ENCODE results near the gene CNTN1.
"Not testable (repeated sequence)": the region's sequence is repeated elsewhere in the genome, so short reads cannot be mapped to it uniquely, and the experiment has no call there.

CNTN1 gene

DNA sequence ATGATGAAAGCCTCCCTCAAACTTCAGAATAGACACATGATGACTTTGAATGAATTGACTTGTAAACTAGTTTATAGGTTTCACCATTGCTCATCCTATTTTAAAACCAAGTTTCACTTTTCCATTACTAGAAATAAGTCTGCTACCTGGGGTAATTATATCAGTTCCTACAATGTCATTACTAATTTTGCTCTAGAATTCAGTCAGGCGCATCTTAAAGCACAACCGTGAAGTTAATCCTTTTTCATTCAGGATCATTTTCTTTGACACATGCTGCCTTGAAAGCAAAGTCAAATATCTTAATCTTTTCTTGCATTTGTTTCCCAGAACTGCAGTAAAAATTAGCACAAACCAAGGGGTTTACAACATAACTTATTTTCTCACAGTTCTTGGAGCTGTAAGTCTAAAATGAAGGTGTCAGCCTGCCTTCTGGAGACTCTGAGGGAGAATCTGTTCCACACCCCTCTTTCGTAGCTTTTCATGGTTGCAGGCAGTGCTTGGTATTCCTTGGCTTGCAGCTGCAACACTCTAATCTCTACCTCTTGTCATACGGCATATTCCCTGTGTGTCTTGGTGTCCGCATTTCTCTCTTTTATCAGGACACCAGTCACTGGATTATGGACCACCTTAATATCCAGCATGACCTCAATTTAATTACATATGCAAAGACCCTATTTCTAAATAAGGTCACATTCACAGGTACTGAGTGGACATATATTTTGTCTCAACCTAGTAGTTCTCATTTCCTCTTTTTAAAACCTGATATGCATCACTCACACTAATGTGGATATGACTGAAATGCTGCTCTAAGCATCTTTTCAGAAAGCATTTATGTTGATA is 381.6 kb downstream of the CNTN1 start:
- no peak overlapping the region for H2BK120ac ChIP-seq (ENCODE audit: low read depth, low read length)
- no peaks in the 10 kb centered on the region for H3K36me3 ChIP-seq (ENCODE audit: control insufficient read depth, insufficient read depth, low read length)
- H3K9ac ChIP-seq (ENCODE audit: low read length) = no peak overlapping the region
- H4K5ac ChIP-seq (ENCODE audit: low read length) = no peak overlapping the region
- no peaks in the 10 kb centered on the region for H3K4me1 ChIP-seq (ENCODE audit: control insufficient read depth, low read depth, low read length)
- H3K79me1 ChIP-seq (ENCODE audit: low read length) = no peaks in the 10 kb centered on the region
- no peak overlapping the region for H3K4me2 ChIP-seq (ENCODE audit: low read length)
- H3K79me2 ChIP-seq (ENCODE audit: control insufficient read depth, insufficient read depth, low read length) = no peaks in the 10 kb centered on the region
- no peak overlapping the region for H3K23ac ChIP-seq (ENCODE audit: low read length)
- no peak overlapping the region for H4K8ac ChIP-seq (ENCODE audit: low read depth, low read length)
- WGBS (ENCODE audit: extremely low coverage, insufficient coverage, low lambda C conversion rate) = no CpG with 5 or more reads among the region's 5 CpGs
- no peak overlapping the region for H2BK5ac ChIP-seq (ENCODE audit: low read length)
- no peak overlapping the region for H3K27ac ChIP-seq (ENCODE audit: low read depth, low read length)
- no peak overlapping the region for H3K56ac ChIP-seq (ENCODE audit: low read length)
- H3K4me3 ChIP-seq (ENCODE audit: low read length) = no peak overlapping the region
- no peak overlapping the region for H2BK15ac ChIP-seq (replicated peaks; ENCODE audit: low read depth)
- H3K27me3 ChIP-seq (ENCODE audit: insufficient read depth, low read length, poor library complexity) = no peaks in the 10 kb centered on the region
- no peak overlapping the region for H2AK5ac ChIP-seq (ENCODE audit: low read length)
- no peak overlapping the region for H3K18ac ChIP-seq (ENCODE audit: low read length)
- H3K4ac ChIP-seq (ENCODE audit: low read depth, low read length) = no peak overlapping the region
- DNase-seq = no peak

DNA sequence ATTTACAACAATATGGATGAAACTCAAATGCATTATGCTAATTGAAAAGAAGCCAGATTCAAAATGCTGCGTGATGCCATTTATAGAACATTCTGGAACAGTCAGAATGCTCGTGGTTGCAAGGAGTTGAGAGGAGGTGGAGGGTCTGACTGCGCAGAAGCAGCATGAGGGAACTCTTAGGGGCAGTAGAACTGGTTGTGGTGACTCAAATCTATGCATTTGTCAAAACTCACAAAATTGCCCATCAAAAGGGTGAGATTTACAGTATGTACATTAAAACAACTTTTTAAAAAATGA is 382.2 kb downstream of the CNTN1 start:
- no peaks in the 10 kb centered on the region for H3K79me1 ChIP-seq (ENCODE audit: low read length)
- H4K5ac ChIP-seq (ENCODE audit: low read length) = no peak overlapping the region
- H3K4me1 ChIP-seq (ENCODE audit: control insufficient read depth, low read depth, low read length) = no peaks in the 10 kb centered on the region
- H2BK15ac ChIP-seq (replicated peaks; ENCODE audit: low read depth) = no peak overlapping the region
- no peaks in the 10 kb centered on the region for H3K79me2 ChIP-seq (ENCODE audit: control insufficient read depth, insufficient read depth, low read length)
- H2BK5ac ChIP-seq (ENCODE audit: low read length) = no peak overlapping the region
- H3K18ac ChIP-seq (ENCODE audit: low read length) = no peak overlapping the region
- no peak overlapping the region for H2BK120ac ChIP-seq (ENCODE audit: low read depth, low read length)
- DNase-seq = no peak
- H4K8ac ChIP-seq (ENCODE audit: low read depth, low read length) = no peak overlapping the region
- H2AK5ac ChIP-seq (ENCODE audit: low read length) = no peak overlapping the region
- H3K9ac ChIP-seq (ENCODE audit: low read length) = no peak overlapping the region
- no peak overlapping the region for H3K23ac ChIP-seq (ENCODE audit: low read length)
- H3K36me3 ChIP-seq (ENCODE audit: control insufficient read depth, insufficient read depth, low read length) = no peaks in the 10 kb centered on the region
- no peak overlapping the region for H3K4ac ChIP-seq (ENCODE audit: low read depth, low read length)
- H3K56ac ChIP-seq (ENCODE audit: low read length) = no peak overlapping the region
- WGBS (ENCODE audit: extremely low coverage, insufficient coverage, low lambda C conversion rate) = no CpG with 5 or more reads among the region's 3 CpGs
- H3K27me3 ChIP-seq (ENCODE audit: insufficient read depth, low read length, poor library complexity) = no peaks in the 10 kb centered on the region
- no peak overlapping the region for H3K27ac ChIP-seq (ENCODE audit: low read depth, low read length)
- no peak overlapping the region for H3K4me3 ChIP-seq (ENCODE audit: low read length)
- H3K4me2 ChIP-seq (ENCODE audit: low read length) = no peak overlapping the region

- no peaks in the 10 kb centered on the region for H3K4me1 ChIP-seq (ENCODE audit: control insufficient read depth, low read depth, low read length)
- no peak overlapping the region for H2BK120ac ChIP-seq (ENCODE audit: low read depth, low read length)
- no peak overlapping the region for H3K4me3 ChIP-seq (ENCODE audit: low read length)
- H3K23ac ChIP-seq (ENCODE audit: low read length) = no peak overlapping the region
- H3K56ac ChIP-seq (ENCODE audit: low read length) = no peak overlapping the region
- no CpG with 5 or more reads among the region's 7 CpGs for WGBS (ENCODE audit: extremely low coverage, insufficient coverage, low lambda C conversion rate)
- no peak overlapping the region for H4K8ac ChIP-seq (ENCODE audit: low read depth, low read length)
- no peak overlapping the region for H3K18ac ChIP-seq (ENCODE audit: low read length)
- no peak overlapping the region for H3K4ac ChIP-seq (ENCODE audit: low read depth, low read length)
- H3K79me2 ChIP-seq (ENCODE audit: control insufficient read depth, insufficient read depth, low read length) = no peaks in the 10 kb centered on the region
- H3K9ac ChIP-seq (ENCODE audit: low read length) = no peak overlapping the region
- no peaks in the 10 kb centered on the region for H3K79me1 ChIP-seq (ENCODE audit: low read length)
- H3K27ac ChIP-seq (ENCODE audit: low read depth, low read length) = no peak overlapping the region
- no peak overlapping the region for H2BK5ac ChIP-seq (ENCODE audit: low read length)
- no peaks in the 10 kb centered on the region for H3K36me3 ChIP-seq (ENCODE audit: control insufficient read depth, insufficient read depth, low read length)
- H2BK15ac ChIP-seq (replicated peaks; ENCODE audit: low read depth) = no peak overlapping the region
- H2AK5ac ChIP-seq (ENCODE audit: low read length) = no peak overlapping the region
- H3K27me3 ChIP-seq (ENCODE audit: insufficient read depth, low read length, poor library complexity) = no peaks in the 10 kb centered on the region
- no peak overlapping the region for H3K4me2 ChIP-seq (ENCODE audit: low read length)
- DNase-seq = no peak
- no peak overlapping the region for H4K5ac ChIP-seq (ENCODE audit: low read length)
Observed at GRCh38 chr12:41076114-41076513, 383.9 kb downstream of the CNTN1 start.

DNA sequence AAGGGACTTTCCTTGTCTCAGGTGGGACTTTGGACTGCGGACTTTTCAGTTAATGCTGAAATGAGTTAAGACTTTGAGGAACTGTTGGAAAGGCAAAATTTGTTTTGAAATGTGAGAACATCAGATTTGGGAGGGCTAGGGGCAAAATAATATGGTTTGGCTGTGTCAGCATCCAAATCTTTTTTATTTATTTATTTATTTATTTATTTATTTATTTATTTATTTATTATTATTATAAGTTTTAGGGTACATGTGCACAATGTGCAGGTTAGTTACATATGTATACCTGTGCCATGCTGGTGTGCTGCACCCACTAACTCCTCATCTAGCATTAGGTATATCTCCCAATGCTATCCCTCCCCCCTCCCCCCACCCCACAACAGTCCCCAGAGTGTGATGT is 389.0 kb downstream of the CNTN1 start:
- H2BK15ac ChIP-seq (replicated peaks; ENCODE audit: low read depth); H3K4me1 ChIP-seq (ENCODE audit: control insufficient read depth, low read depth, low read length); H2AK5ac ChIP-seq (ENCODE audit: low read length); H3K27me3 ChIP-seq (ENCODE audit: insufficient read depth, low read length, poor library complexity); H3K4ac ChIP-seq (ENCODE audit: low read depth, low read length); H4K8ac ChIP-seq (ENCODE audit: low read depth, low read length); H4K5ac ChIP-seq (ENCODE audit: low read length); DNase-seq; H3K18ac ChIP-seq (ENCODE audit: low read length); H3K27ac ChIP-seq (ENCODE audit: low read depth, low read length); H3K79me1 ChIP-seq (ENCODE audit: low read length); H2BK120ac ChIP-seq (ENCODE audit: low read depth, low read length); H3K9ac ChIP-seq (ENCODE audit: low read length); H3K23ac ChIP-seq (ENCODE audit: low read length); H3K4me2 ChIP-seq (ENCODE audit: low read length); H3K56ac ChIP-seq (ENCODE audit: low read length); H3K79me2 ChIP-seq (ENCODE audit: control insufficient read depth, insufficient read depth, low read length); H2BK5ac ChIP-seq (ENCODE audit: low read length); H3K4me3 ChIP-seq (ENCODE audit: low read length); H3K36me3 ChIP-seq (ENCODE audit: control insufficient read depth, insufficient read depth, low read length): not testable (repeated sequence)
- WGBS (ENCODE audit: extremely low coverage, insufficient coverage, low lambda C conversion rate) = no CpG with 5 or more reads among the region's 1 CpG

DNA sequence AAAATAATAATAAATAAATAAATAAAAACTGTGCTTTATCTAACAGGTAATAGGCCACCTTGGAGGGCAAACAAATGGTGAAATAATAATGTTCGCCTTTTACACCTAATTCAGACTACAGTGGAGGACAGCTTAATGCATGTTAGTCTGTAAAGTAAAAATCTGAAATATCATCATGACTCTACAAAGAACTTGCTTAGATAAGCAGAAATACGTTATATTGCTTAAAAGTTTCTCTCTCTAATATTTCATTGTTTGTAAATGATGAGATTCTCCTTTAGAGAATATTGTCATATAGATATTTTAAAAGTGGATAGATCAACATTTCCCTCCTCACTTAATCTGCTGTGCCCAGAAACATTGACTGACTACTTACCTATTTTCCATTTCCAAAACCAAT is 397.2 kb downstream of the CNTN1 start:
- Histone ChIP-seq H2BK120ac (ENCODE audit: low read depth, low read length) (no peak overlapping the region), H2BK5ac (ENCODE audit: low read length) (no peak overlapping the region), H3K18ac (ENCODE audit: low read length) (no peak overlapping the region), H3K4me2 (ENCODE audit: low read length) (no peak overlapping the region), H3K9ac (ENCODE audit: low read length) (no peak overlapping the region), H2AK5ac (ENCODE audit: low read length) (no peak overlapping the region), H3K27me3 (ENCODE audit: insufficient read depth, low read length, poor library complexity) (no peaks in the 10 kb centered on the region), H3K79me2 (ENCODE audit: control insufficient read depth, insufficient read depth, low read length) (no peaks in the 10 kb centered on the region), H3K23ac (ENCODE audit: low read length) (no peak overlapping the region), H3K27ac (ENCODE audit: low read depth, low read length) (no peak overlapping the region), H4K8ac (ENCODE audit: low read depth, low read length) (no peak overlapping the region), H3K79me1 (ENCODE audit: low read length) (no peaks in the 10 kb centered on the region), H4K5ac (ENCODE audit: low read length) (no peak overlapping the region), H3K4ac (ENCODE audit: low read depth, low read length) (no peak overlapping the region), H3K36me3 (ENCODE audit: control insufficient read depth, insufficient read depth, low read length) (no peaks in the 10 kb centered on the region), H2BK15ac (replicated peaks; ENCODE audit: low read depth) (no peak overlapping the region), H3K56ac (ENCODE audit: low read length) (no peak overlapping the region), H3K4me3 (ENCODE audit: low read length) (no peak overlapping the region), H3K4me1 (ENCODE audit: control insufficient read depth, low read depth, low read length) (no peaks in the 10 kb centered on the region)
- no peak for DNase-seq
- no CpG with 5 or more reads among the region's 2 CpGs for WGBS (ENCODE audit: extremely low coverage, insufficient coverage, low lambda C conversion rate)

DNA sequence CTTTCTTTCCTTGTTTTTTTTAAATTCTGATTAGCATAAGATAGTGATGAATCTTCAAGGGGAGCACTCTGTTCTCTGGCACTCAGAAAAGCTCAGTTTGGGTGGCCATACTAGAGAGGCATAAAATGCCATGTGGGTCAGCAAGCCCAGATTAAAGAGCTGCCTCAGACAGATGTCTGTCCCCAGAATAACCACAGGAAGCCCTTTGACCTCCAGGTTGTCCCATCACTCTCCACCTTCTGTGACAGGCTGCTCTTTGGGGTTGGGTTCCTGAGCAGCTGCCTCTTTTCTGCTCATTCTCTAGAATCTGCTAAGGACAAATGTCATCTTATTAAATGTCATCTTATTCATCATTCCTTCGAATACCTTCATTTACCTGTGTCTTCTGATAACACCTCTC is 399.9 kb downstream of the CNTN1 start:
- Histone ChIP-seq H2BK15ac (replicated peaks; ENCODE audit: low read depth) (no peak overlapping the region), H3K18ac (ENCODE audit: low read length) (no peak overlapping the region), H2AK5ac (ENCODE audit: low read length) (no peak overlapping the region), H4K8ac (ENCODE audit: low read depth, low read length) (no peak overlapping the region), H3K56ac (ENCODE audit: low read length) (no peak overlapping the region), H3K79me1 (ENCODE audit: low read length) (no peaks in the 10 kb centered on the region), H3K27me3 (ENCODE audit: insufficient read depth, low read length, poor library complexity) (no peaks in the 10 kb centered on the region), H2BK5ac (ENCODE audit: low read length) (no peak overlapping the region), H3K9ac (ENCODE audit: low read length) (no peak overlapping the region), H4K5ac (ENCODE audit: low read length) (no peak overlapping the region), H3K79me2 (ENCODE audit: control insufficient read depth, insufficient read depth, low read length) (no peaks in the 10 kb centered on the region), H3K4me1 (ENCODE audit: control insufficient read depth, low read depth, low read length) (no peaks in the 10 kb centered on the region), H2BK120ac (ENCODE audit: low read depth, low read length) (no peak overlapping the region), H3K4me2 (ENCODE audit: low read length) (no peak overlapping the region), H3K27ac (ENCODE audit: low read depth, low read length) (no peak overlapping the region), H3K4me3 (ENCODE audit: low read length) (no peak overlapping the region), H3K23ac (ENCODE audit: low read length) (no peak overlapping the region), H3K36me3 (ENCODE audit: control insufficient read depth, insufficient read depth, low read length) (no peaks in the 10 kb centered on the region), H3K4ac (ENCODE audit: low read depth, low read length) (no peak overlapping the region)
- no peak for DNase-seq
- no CpG with 5 or more reads among the region's 1 CpG for WGBS (ENCODE audit: extremely low coverage, insufficient coverage, low lambda C conversion rate)
